HG03342 (cell line): Measurements from ENCODE around the gene ACKR1.
A peak's percentile ranks its signal among the peaks of the same experiment; 100 is the strongest.

Experiments used
- ATAC-seq: cut with Tn5 transposase; IDR thresholded peaks from one replicate; pipeline ENCODE4 v1.9.1; 2021; ENCODE audit warnings: mild to moderate bottlenecking, moderate library complexity; ENCODE audit not compliant: unreplicated experiment

The ACKR1 gene

DNA sequence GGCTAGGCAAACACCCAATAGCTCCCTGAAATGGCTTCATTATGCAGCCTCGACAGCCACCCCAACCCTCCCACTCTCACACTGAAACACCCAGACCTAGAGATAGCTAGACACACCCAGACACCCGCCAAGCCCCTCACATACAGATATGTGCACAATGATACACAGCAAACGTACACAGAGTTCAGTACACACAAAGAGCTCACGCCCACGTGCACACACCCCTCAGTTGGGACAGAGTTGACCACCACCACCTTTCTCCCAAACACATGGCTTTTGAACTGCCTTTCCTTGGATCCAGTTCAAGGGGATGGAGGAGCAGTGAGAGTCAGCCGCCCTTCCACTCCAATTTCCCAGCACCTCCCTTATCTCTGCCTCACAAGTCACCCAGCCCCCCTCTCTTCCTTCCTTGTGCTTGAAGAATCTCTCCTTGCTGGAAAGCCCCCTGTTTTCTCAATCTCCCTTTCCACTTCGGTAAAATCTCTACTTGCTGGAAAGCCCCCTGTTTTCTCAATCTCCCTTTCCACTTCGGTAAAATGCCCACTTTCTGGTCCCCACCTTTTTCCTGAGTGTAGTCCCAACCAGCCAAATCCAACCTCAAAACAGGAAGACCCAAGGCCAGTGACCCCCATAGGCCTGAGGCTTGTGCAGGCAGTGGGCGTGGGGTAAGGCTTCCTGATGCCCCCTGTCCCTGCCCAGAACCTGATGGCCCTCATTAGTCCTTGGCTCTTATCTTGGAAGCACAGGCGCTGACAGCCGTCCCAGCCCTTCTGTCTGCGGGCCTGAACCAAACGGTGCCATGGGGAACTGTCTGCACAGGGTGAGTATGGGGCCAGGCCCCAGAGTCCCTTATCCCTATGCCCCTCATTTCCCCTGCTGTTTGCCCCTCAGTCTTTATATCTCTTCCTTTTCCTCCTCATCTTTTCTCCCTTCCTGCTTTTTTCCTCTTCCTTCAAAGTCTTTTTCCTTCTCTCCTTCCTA, at the start of gene ACKR1:
ACKR1 (plus strand) TSS at position 715 of the 981 bp plus-strand sequence; CDS start at position 800, 85 bp downstream.
- no peak for ATAC-seq

DNA sequence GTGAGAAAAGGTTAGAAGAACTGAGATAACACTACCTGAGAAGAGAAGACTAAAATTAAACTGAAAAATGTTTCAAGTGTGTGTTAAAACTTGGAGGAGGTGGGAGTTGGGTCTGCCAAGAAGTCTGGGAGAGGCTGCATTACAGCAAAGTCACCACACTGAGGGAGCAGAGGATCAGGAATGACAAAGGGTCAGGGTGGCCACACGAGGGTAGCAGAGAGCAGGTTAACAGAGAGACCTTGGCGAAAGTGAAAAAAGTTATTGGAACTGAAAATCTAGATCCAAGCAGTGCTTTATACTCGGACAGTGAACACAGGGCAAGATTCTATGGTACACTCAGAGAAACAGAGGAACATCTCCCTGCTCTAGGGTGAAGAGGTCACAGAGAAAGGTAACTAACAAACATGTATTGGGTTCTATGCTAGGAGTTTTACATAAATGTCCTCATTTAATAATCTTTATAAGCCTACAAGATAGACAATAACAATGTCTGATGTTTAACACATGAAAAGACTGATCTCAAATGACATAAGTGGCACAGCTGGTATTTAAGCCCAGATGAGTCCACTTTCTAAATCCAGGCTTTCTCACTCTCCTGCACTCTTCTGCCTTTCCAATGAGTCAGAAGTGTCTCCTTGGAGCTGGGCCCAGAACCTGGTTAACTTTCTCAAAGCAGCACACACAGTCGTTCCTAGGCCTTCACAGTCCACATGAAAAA, 43.5 kb upstream of the ACKR1 start:
- peak; percentile 98 for ATAC-seq

GRCh38 chr1:159161719-159162026, 43.0 kb upstream of the ACKR1 start:
- no peak for ATAC-seq

GRCh38 chr1:159162516-159163265, 42.0 kb upstream of the ACKR1 start:
- ATAC-seq = no peak

GRCh38 chr1:159163614-159164228, 41.0 kb upstream of the ACKR1 start:
- no peak for ATAC-seq

DNA sequence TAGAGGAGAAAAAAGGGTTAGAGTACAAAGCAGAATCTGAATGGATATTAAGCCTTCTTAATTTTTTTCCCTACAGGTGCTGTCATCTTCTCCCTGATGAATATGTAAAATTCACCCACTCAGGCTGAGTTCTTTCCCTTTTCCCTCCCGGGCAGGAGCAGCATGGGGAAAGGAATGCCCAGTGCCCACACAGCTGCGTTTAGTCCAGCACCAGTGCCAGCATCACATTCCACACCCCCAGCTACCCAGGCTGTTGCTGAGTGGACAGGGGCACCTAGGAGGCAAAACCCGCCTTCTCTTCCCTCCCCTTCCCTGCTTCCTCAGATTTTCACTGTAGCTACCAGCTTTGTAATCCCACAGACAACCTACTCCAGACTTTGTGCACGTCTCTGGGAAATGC, 36.6 kb upstream of the ACKR1 start:
- ATAC-seq = no peak

DNA sequence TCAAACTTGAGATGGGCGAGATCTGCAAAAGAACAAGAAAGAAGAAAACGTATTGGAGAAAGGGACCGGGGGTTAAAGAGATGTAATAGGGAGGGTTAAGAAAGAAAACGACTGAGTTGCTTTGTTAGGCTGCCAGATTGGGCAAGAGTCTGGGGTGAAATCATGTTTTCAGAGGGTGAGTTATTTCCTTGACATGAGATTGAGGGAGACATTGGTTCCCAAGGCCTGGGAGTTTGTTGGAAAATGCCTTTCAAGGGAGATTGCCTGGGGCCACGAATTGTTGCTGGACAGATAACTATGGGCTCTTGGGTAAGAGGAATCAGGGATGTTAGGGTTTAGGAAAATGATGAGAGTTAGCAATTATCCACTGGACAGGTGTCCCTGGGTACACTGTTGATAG, 34.0 kb upstream of the ACKR1 start:
- no peak for ATAC-seq

DNA sequence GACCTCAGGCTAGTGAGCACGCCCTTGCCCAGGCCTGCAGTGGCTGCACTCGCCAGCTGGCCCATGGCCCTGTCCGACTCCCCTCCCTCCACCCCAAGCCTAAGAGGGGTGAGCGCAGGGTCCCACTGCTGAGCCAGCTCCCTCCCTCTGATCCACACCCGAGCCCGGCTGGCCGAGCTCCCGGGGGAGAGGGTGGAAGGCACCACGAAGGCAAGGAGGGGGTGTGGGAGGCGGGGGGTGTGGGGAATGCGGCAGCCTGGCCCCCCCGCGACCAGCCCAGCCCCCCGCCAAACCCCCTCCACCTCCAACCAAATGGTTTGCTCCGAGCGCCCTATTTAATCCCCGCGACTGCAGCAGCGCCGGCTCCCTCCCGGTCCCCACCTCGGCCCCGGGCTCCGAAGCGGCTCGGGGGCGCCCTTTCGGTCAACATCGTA, 33.4 kb upstream of the ACKR1 start, which contains the start of gene CADM3:
CADM3 (plus strand) TSS at position 362 of the 434 bp plus-strand sequence. CDS start 151 bp downstream, outside the sequence.
- ATAC-seq = no peak

GRCh38 chr1:159171688-159172501, 32.8 kb upstream of the ACKR1 start:
- no peak for ATAC-seq

DNA sequence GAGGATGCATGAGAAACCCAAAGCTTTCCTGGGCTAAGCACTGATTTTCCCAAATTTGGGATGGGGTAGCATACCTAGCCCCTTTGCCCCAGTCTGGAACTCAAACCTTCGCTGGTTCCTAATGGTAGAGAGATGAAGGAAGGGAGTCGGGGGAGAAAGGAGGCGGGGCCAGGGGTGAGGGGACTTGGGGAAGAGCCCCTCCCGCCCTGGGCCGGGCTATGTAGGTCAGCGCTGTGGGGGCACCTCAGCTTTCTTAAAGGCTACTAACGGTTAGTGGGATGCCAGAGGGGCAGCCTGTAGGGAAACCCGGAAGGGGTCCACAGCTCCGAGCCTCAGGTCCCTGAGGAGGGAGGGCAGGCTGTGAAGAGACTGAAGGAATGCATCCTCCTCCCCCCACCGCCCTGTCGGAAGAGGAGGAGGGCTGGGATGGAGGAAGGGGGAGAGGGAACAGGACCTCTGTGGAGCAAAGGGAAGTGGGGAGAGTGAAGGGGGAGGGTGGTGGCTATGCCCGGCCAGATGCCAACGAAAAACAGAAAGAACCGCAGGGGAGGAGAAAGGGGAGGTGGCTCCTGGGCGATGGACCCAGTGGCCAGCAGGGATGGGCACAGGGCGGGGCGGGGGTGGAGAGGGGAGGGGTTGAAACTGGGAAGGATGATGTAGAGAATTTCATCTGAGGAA, 31.9 kb upstream of the ACKR1 start:
- ATAC-seq = no peak

DNA sequence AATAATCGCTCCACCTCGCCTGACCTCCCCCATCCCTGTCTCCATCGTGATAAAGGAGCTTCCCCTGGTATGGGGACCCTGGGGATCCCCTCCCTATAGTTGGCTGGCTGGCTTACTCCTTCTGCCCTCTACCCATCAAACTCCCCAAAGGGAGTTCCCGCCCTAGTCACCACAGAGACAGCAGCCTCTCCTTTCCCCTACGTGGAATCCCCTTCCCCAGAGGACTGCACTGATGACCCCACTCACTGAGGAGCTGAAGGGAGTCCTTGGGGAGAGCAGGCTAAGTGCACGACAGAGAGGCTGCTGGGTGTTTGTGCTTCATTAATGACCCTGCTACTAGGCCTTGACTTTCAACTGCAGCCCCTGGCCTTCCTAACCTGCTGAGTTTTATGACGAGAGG, 31.4 kb upstream of the ACKR1 start:
- ATAC-seq = no peak

- no peak for ATAC-seq
These were observed 29.1 kb upstream of the ACKR1 start for GRCh38 chr1:159175571-159175970.

DNA sequence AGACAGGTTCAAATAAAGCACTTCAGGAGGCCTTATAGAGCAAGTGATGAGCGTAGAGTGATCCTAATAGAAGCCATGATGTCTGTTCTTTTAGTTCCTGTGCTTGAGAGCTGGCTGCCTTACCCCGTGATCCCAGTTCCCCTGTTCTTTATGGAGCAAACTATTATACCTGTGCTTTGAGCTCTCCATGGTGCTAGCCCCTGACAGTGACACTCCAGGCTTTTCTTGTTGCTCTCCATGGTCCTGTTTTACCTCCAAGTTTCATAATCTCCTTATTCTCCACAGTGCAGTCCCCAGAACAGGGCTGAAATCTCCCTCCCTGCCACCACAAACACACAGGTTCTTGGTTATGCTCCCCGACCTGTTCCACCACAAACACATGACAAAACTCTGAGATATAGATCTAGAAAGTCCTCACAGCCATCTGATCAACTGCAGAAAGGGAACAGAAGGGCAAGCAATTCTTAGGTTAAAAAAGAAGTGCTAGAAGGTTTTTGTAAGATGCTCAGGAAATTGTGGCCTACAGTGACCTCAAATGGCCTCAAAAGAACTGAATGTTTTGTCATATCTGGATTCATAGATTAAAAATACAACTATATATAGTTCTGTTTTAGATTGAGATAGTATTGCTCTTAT, 27.3 kb upstream of the ACKR1 start:
- ATAC-seq = no peak

- ATAC-seq = no peak
These were observed 24.8 kb upstream of the ACKR1 start for GRCh38 chr1:159179906-159180305.

- no peak for ATAC-seq
These were observed 24.2 kb upstream of the ACKR1 start for GRCh38 chr1:159180516-159180915.

DNA sequence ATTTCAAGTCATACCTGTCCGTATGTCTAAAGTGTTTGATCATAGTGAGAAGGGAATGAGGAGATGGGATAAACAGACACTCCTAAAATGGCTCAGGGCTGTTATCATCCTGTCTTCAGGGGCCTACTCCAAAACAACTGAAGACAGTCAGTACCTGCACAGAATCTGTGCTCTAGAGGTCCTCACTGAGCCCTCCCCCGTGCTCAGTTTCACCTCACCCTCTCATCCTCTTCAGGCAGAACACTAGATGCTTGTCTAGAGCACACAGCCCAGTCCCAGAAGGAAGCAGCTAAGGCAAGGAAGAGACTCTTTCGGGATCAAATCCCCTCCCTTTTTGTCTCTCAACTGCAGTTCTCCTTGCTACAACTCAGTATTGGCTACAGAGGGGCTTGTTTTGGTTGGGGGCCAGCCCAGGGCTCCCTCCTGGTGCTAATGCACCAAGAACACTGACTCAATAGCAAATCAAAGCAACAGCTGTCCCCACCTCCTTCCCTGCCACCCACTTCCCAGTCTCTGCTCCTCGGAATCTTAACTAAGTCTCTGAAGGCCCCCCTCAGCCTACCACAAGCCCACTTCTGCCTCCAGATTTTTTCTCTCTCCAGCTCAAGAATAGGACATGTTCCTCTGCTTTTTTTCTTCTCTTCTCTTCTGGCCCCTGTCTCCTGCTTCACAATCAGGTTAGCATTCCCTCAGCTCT, 23.2 kb upstream of the ACKR1 start:
- no peak for ATAC-seq

DNA sequence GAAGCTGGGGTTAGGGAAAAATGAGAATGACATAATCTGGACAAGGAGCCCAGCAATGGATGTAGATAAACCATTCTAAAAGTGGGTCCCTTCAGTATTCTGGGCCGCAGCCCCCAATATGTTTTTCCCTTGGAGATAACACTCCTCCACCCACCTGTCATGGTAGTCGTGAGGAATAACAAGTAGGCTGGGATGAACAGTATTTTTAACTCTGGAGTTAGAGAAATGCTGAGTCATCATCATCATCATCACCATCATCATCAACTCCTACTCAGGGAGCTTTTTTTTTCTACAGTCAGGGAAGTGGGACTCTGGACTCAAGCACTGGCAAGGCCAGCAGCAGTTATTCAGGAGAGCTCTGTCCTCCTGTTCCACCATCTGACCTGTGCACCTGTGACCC, 20.5 kb upstream of the ACKR1 start:
- no peak for ATAC-seq

GRCh38 chr1:159185121-159185520, 19.6 kb upstream of the ACKR1 start:
- ATAC-seq = no peak
